GM12878 (cell line): Measurements from ENCODE around the gene MIR17HG. TPM values are rescaled to one million over a fixed set of nuclear protein-coding genes. Genes with fewer than 3 reads are reported as not detected.

Experiments used
- ATAC-seq: fragments of 200-7000 bp; cut with Tn5 transposase; 3 replicates; pipeline ENCODE4 v1.9.1; 2020; ENCODE audit warnings: mild to moderate bottlenecking, moderate library complexity
- BruUV-seq: library from RNA; stranded (reverse); fragments of 400-500 nt; replicated peaks from 2 replicates; lab custom pipeline; 2021; lab: Mats Ljungman, UMichigan
- CTCF ChIA-PET: fragments of 300-600 bp; sonication (Branson Sonifier 250); formaldehyde crosslinking; extraction: SDS; loops from one replicate; lab custom pipeline; 2021; ENCODE audit warnings: inconsistent platforms; lab: Yijun Ruan, JAX
- POLR2A ChIA-PET: fragments of 350-600 bp; formaldehyde crosslinking; extraction: SDS; loops from one replicate; lab custom pipeline; 2021; ENCODE audit warnings: inconsistent platforms; lab: Charles Lee
- RAD21 ChIA-PET: fragments of 300-600 bp; sonication (Branson Sonifier 250); formaldehyde crosslinking; loops from one replicate; lab custom pipeline; 2023; ENCODE audit warnings: antibody characterized with exemption; ENCODE audit not compliant: unreplicated experiment; lab: Charles Lee
- SMC1A ChIA-PET: fragments of 300-600 bp; sonication (Branson Sonifier 250); formaldehyde crosslinking; loops from one replicate; lab custom pipeline; 2023; ENCODE audit not compliant: unreplicated experiment, uncharacterized antibody; lab: Charles Lee
- DNase-seq: peaks from one replicate; pipeline ENCODE4 v3.0.0-alpha.2; 2011; ENCODE audit warnings: low read depth, low spot score
- FAIRE-seq: peaks from 3 replicates; lab custom pipeline; 2011; peaks lifted over from hg19 to GRCh38; lab: Jason Lieb, UNC
- H2AFZ ChIP-seq: 2 replicates; pipeline ENCODE4 v1.6.0; 2011; ENCODE audit warnings: low read depth, low read length, control low read depth; ENCODE audit not compliant: control insufficient read depth
- H3K27ac ChIP-seq: 2 replicates; pipeline ENCODE4 v1.5.1; 2011; ENCODE audit warnings: control low read depth; ENCODE audit not compliant: control insufficient read depth, insufficient read depth
- H3K27me3 ChIP-seq, 2 experiments: replicated peaks in 1 of 2; 2 replicates each; pipeline versions ENCODE4 v1.6.0 to v1.6.1; 2011; ENCODE audit warnings: low read length in 1 of 2; ENCODE audit not compliant: control insufficient read depth in 2 of 2, insufficient read depth in 2 of 2
- H3K36me3 ChIP-seq, 2 experiments: 2 replicates each; pipeline ENCODE4 v1.5.1; 2011; ENCODE audit warnings: low read length in 1 of 2; ENCODE audit not compliant: control insufficient read depth in 2 of 2, insufficient read depth in 2 of 2
- H3K4me1 ChIP-seq: 2 replicates; pipeline ENCODE4 v1.6.1; 2011; ENCODE audit warnings: mild to moderate bottlenecking, low read length, moderate library complexity, mixed read lengths; ENCODE audit not compliant: control insufficient read depth, insufficient read depth
- H3K4me2 ChIP-seq: 2 replicates; pipeline ENCODE4 v1.6.0; 2011; ENCODE audit warnings: control low read depth; ENCODE audit not compliant: control insufficient read depth, insufficient read depth
- H3K4me3 ChIP-seq: fragments of 200-600 bp; sonication (generic); 2 replicates; pipeline ENCODE4 v1.5.1; 2016
- H3K79me2 ChIP-seq: 2 replicates; pipeline ENCODE4 v1.6.0; 2011; ENCODE audit warnings: low read length; ENCODE audit not compliant: control insufficient read depth, insufficient read depth
- H3K9ac ChIP-seq: 2 replicates; pipeline ENCODE4 v1.8.0; 2011; ENCODE audit warnings: low read length, control low read depth, mixed read lengths; ENCODE audit not compliant: control insufficient read depth, insufficient read depth
- H3K9me3 ChIP-seq: replicated peaks from 3 replicates; pipeline ENCODE4 v1.5.1; 2011; ENCODE audit warnings: mild to moderate bottlenecking, low read length; ENCODE audit not compliant: control insufficient read depth, insufficient read depth
- H4K20me1 ChIP-seq: 2 replicates; pipeline ENCODE4 v1.6.0; 2011; ENCODE audit not compliant: control insufficient read depth, insufficient read depth
- CREB1 ChIP-seq: IDR thresholded peaks from 2 replicates; pipeline ENCODE4 v1.6.1; 2012; ENCODE audit warnings: low read depth, mild to moderate bottlenecking, inconsistent platforms
- ETV6 ChIP-seq, 2 experiments: fragments of 450-650 bp in 1 of 2; IDR thresholded peaks in 1 of 2; conservative IDR thresholded peaks in 1 of 2; 2 replicates each; pipeline ENCODE4 v1.6.1; 2014; ENCODE audit warnings: antibody characterized with exemption in 1 of 2, borderline replicate concordance in 1 of 2, low read depth in 1 of 2, mild to moderate bottlenecking in 1 of 2, moderate library complexity in 1 of 2
- FOXM1 ChIP-seq: IDR thresholded peaks from 2 replicates; pipeline ENCODE4 v1.6.1; 2012; ENCODE audit warnings: low read depth, mild to moderate bottlenecking, inconsistent platforms, low read length, moderate library complexity
- GABPA ChIP-seq: IDR thresholded peaks from 2 replicates; pipeline ENCODE4 v1.6.1; 2014; ENCODE audit warnings: antibody characterized with exemption, low read depth, mild to moderate bottlenecking, inconsistent platforms
- IKZF2 ChIP-seq, 2 experiments: fragments of 450-650 bp; IDR thresholded peaks; 2 replicates each; pipeline ENCODE4 v1.6.1; 2017; ENCODE audit warnings: mild to moderate bottlenecking in 2 of 2, moderate library complexity in 2 of 2
- MTA2 ChIP-seq: fragments of 450-650 bp; IDR thresholded peaks from 2 replicates; pipeline ENCODE4 v1.6.1; 2016; ENCODE audit warnings: low read depth, mild to moderate bottlenecking, moderate library complexity
- MXI1 ChIP-seq: fragments of 150-350 bp; IDR thresholded peaks from 2 replicates; pipeline ENCODE4 v1.6.1; 2011; ENCODE audit warnings: low read depth, mild to moderate bottlenecking, inconsistent platforms, low read length, improper control_type of control experiment
- RUNX3 ChIP-seq: IDR thresholded peaks from 2 replicates; pipeline ENCODE4 v1.6.1; 2012; ENCODE audit warnings: low read length, inconsistent platforms
- SMAD5 ChIP-seq: IDR thresholded peaks from 2 replicates; pipeline ENCODE4 v1.6.1; 2016; ENCODE audit warnings: antibody characterized with exemption, low read depth
- SMARCA5 ChIP-seq: fragments of 450-650 bp; IDR thresholded peaks from 2 replicates; pipeline ENCODE4 v1.6.1; 2017; ENCODE audit warnings: mild to moderate bottlenecking
- SP1 ChIP-seq: IDR thresholded peaks from one replicate; pipeline ENCODE4 v1.6.1; 2011; ENCODE audit warnings: low read depth, low read length
- TCF12 ChIP-seq: IDR thresholded peaks from 2 replicates; pipeline ENCODE4 v1.6.1; 2011; ENCODE audit warnings: low read depth, mild to moderate bottlenecking, low read length
- TCF3 ChIP-seq: IDR thresholded peaks from 2 replicates; pipeline ENCODE4 v1.6.1; 2012; ENCODE audit warnings: low read depth, mild to moderate bottlenecking, low read length, borderline replicate concordance; ENCODE audit not compliant: insufficient read depth
- USF1 ChIP-seq: IDR thresholded peaks from 2 replicates; pipeline ENCODE4 v1.6.1; 2011; ENCODE audit warnings: borderline replicate concordance, low read depth, mild to moderate bottlenecking, moderate library complexity, mixed read lengths, low read length; ENCODE audit not compliant: insufficient read depth; ENCODE audit errors: extremely low read length
- ZZZ3 ChIP-seq: IDR thresholded peaks from 2 replicates; pipeline ENCODE4 v1.6.1; 2011; ENCODE audit warnings: low read depth; ENCODE audit not compliant: control insufficient read depth, insufficient read length
- WGBS: methylation state at CpG from one replicate; pipeline ENCODE4 v1.1.6; 2016; ENCODE audit warnings: low lambda C conversion rate; ENCODE audit not compliant: insufficient replicate concordance, insufficient coverage; ENCODE audit errors: missing lambda C conversion rate; 5-methylcytosine and 5-hydroxymethylcytosine counted together
- in situ Hi-C: fragments of 300-500 bp; cut with MboI; formaldehyde crosslinking; loops from 9 replicates; pipeline ENCODE4 v1.14.3; 2018; ENCODE audit warnings: mixed read lengths
- intact Hi-C: fragments of 100-400 bp; cut with micrococcal nuclease; formaldehyde crosslinking; loops from one replicate; pipeline ENCODE4 v1.14.2; 2022; ENCODE audit not compliant: unreplicated experiment
- polyA plus RNA-seq, 11 experiments: library from polyadenylated mRNA; depleted of rRNA in 4 of 11; unstranded in 6 of 11; stranded (reverse) in 5 of 11; fragments of >200 nt; fragmentation: Nextera tagmentation in 4 of 11; fragmentation: Illumina TruSeq in 1 of 11; extraction: Ambion mirVana in 4 of 11; extraction: Trizol in 1 of 11; gene quantifications; 1 replicate in 1 of 11; 2 replicates in 10 of 11; pipeline versions ENCODE4 v1.2.1 to v1.2.3, GENCODE V29; 2011 to 2016; ENCODE audit warnings: inconsistent platforms in 2 of 11, missing spikeins in 2 of 11, low read depth in 1 of 11
- total RNA-seq, 4 experiments: library from RNA; depleted of rRNA in 3 of 4; stranded (reverse); fragments of >200 nt in 3 of 4; fragmentation: Illumina TruSeq in 1 of 4; extraction: Trizol in 1 of 4; gene quantifications; 2 replicates each; pipeline versions ENCODE4 v1.2.1 to v1.2.3, GENCODE V29; 2013 to 2021
- TF ChIP-seq, protein P1 (sequence below): IDR thresholded peaks from 2 replicates; pipeline ENCODE4 v1.6.1; 2012; ENCODE audit warnings: low read depth, low read length, improper control_type of control experiment

Gene MIR17HG
- total and polyA plus RNA-seq, 10 of the 15 experiments (the other 5 are each of a cell fraction or from before 2014, with no cell fraction given), result 4.4 to 37.7 (median 15.1) TPM

GRCh38 chr13:91346850-91347201 is 661 bp upstream of the MIR17HG start:
- Histone ChIP-seq H3K36me3 (peaks cover 3 to 9% of the 10 kb centered on the region in 2 experiments; a peak in 3 of 4 replicates), H3K9ac (peak overlapping the region; percentile 84), H3K9me3 (no peaks in the 10 kb centered on the region), H3K79me2 (peaks cover 42% of the 10 kb centered on the region), H3K27me3 (no peaks in the 10 kb centered on the region), H4K20me1 (peaks cover 5% of the 10 kb centered on the region; the same call in 1 of the 2 replicates), H3K4me3 (peak overlapping the region; percentile 72), H3K4me1 (peaks cover 11% of the 10 kb centered on the region; the same call in 1 of the 2 replicates), H3K4me2 (peak overlapping the region; percentile 98), H3K27ac (peak overlapping the region; percentile 81), H2AFZ (peak overlapping the region; percentile 69)
- SMC1A ChIA-PET, result interaction anchor here (0.6 to 4.6 kb wide), 10 partner anchors 15 to 183 kb away, joined by 3 to 47 read pairs (median 3); no protein-coding TSS in a partner anchor
- TF ChIP-seq FOXM1, result peak; percentile 46; the same call in 1 of the 2 replicates
- TF ChIP-seq CREB1, result 0 out of 2 replicates have a peak, but pooled peaks have one; percentile 5
- 0 out of 2 replicates have a peak, but pooled peaks have one; percentile 7 for TF ChIP-seq GABPA
- 0 out of 2 replicates have a peak, but pooled peaks have one; percentile 7 for TF ChIP-seq SMARCA5
- TF ChIP-seq, protein P1, sequence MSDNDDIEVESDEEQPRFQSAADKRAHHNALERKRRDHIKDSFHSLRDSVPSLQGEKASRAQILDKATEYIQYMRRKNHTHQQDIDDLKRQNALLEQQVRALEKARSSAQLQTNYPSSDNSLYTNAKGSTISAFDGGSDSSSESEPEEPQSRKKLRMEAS, result peak; percentile 47; the same call in 1 of the 2 replicates
- TF ChIP-seq MXI1, result 0 out of 2 replicates have a peak, but pooled peaks have one; percentile 2
- TF ChIP-seq SP1, result no peak
- TF ChIP-seq SMAD5, result 0 out of 2 replicates have a peak, but pooled peaks have one; percentile 46
- 0 out of 2 replicates have a peak, but pooled peaks have one; percentile 17 for TF ChIP-seq MTA2
- TF ChIP-seq TCF3, result no peak
- TF ChIP-seq ZZZ3, result no peak
- TF ChIP-seq TCF12, result 0 out of 2 replicates have a peak, but pooled peaks have one; percentile 13
- TF ChIP-seq RUNX3, result peak; percentile 56
- no peak for TF ChIP-seq USF1
- no peak for TF ChIP-seq ETV6 (conservative IDR thresholded peaks at IDR 0.05 in 1 of 2, IDR thresholded peaks at IDR 0.05 in 1 of 2; ENCODE audit: borderline replicate concordance in 1 of 2, low read depth in 1 of 2)
- 0 out of 4 replicates have a peak, but pooled peaks of 1 of the 2 experiments have one; percentile 48 for TF ChIP-seq IKZF2 (IDR thresholded peaks at IDR 0.05)
- TSS peak; percentile 80 for BruUV-seq
- FAIRE-seq, result no peak
- POLR2A ChIA-PET, result interaction anchor here (0.9 to 3.2 kb wide), 5 partner anchors 12 to 35 kb away, joined by 3 to 15 read pairs (median 7); no protein-coding TSS in a partner anchor
- peak; percentile 44 for ATAC-seq
- under 1% methylated on average over 11 of the region's 11 CpGs for WGBS
- RAD21 ChIA-PET, result interaction anchor here (0.5 to 4.4 kb wide), 4 partner anchors 15 to 45 kb away, joined by 3 to 60 read pairs (median 18); no protein-coding TSS in a partner anchor
- CTCF ChIA-PET, result interaction anchor here (0.6 to 2.8 kb wide), 6 partner anchors 16 to 212 kb away, joined by 3 to 40 read pairs (median 6); no protein-coding TSS in a partner anchor
- intact Hi-C loops, result loop anchor here (2.0 kb wide), 1 partner anchor 16 kb away; no protein-coding TSS in a partner anchor
- in situ Hi-C loops, result no loop called here
- DNase-seq, result peak; percentile 25
